Measurements from ENCODE around the gene RPUSD1. TPM values are rescaled to one million over a fixed set of nuclear protein-coding genes. Genes with fewer than 3 reads are reported as not detected.

The RPUSD1 gene
- total RNA-seq, 1 experiment from 2014 or later: 41.1 TPM

- Histone ChIP-seq H3K27ac (ENCODE audit: low read depth, low read length, poor library complexity, severe bottlenecking) (no peak overlapping the region), H3K27me3 (replicated peaks; ENCODE audit: insufficient read depth, low read depth, low read length, poor library complexity) (no peaks in the 10 kb centered on the region), H3K4me1 (ENCODE audit: insufficient read depth, low read length, poor library complexity, severe bottlenecking) (no peaks in the 10 kb centered on the region), H3K36me3 (ENCODE audit: insufficient read depth, low read length, poor library complexity, severe bottlenecking) (no peaks in the 10 kb centered on the region), H3K4me3 (ENCODE audit: low read depth, low read length, poor library complexity, severe bottlenecking) (no peak overlapping the region), H3K9me3 (ENCODE audit: low read depth, low read length, poor library complexity, severe bottlenecking) (no peaks in the 10 kb centered on the region)
- POLR2A ChIA-PET (ENCODE audit: low non-redundant PET): no interaction called here
- TF ChIP-seq EZH2 (IDR thresholded peaks at IDR 0.05; ENCODE audit: borderline replicate concordance, low read depth, low read length, poor library complexity, severe bottlenecking): no peak
- no peak for TF ChIP-seq CTCF (conservative IDR thresholded peaks at IDR 0.05; ENCODE audit: low read depth, low read length)
- intact Hi-C loops (cut with micrococcal nuclease; ENCODE audit: unreplicated experiment): no loop called here
- BruUV-seq (replicated peaks): no TSS peak
- CTCF ChIA-PET: no interaction called here
- DNase-seq (ENCODE audit: low spot score): no peak
Measured at GRCh38 chr16:768428-768827, 19.8 kb downstream of the RPUSD1 start.

- H3K4me1 ChIP-seq (ENCODE audit: insufficient read depth, low read length, poor library complexity, severe bottlenecking): no peaks in the 10 kb centered on the region
- CTCF ChIA-PET: no interaction called here
- DNase-seq (ENCODE audit: low spot score): no peak
- H3K9me3 ChIP-seq (ENCODE audit: low read depth, low read length, poor library complexity, severe bottlenecking): no peaks in the 10 kb centered on the region
- intact Hi-C loops (cut with micrococcal nuclease; ENCODE audit: unreplicated experiment): no loop called here
- TF ChIP-seq EZH2 (IDR thresholded peaks at IDR 0.05; ENCODE audit: borderline replicate concordance, low read depth, low read length, poor library complexity, severe bottlenecking) (no peak), CTCF (conservative IDR thresholded peaks at IDR 0.05; ENCODE audit: low read depth, low read length) (no peak)
- H3K27me3 ChIP-seq (replicated peaks; ENCODE audit: insufficient read depth, low read depth, low read length, poor library complexity): no peaks in the 10 kb centered on the region
- BruUV-seq (replicated peaks): no TSS peak
- no peak overlapping the region for H3K27ac ChIP-seq (ENCODE audit: low read depth, low read length, poor library complexity, severe bottlenecking)
- H3K4me3 ChIP-seq (ENCODE audit: low read depth, low read length, poor library complexity, severe bottlenecking): no peak overlapping the region
- POLR2A ChIA-PET (ENCODE audit: low non-redundant PET): no interaction called here
- no peaks in the 10 kb centered on the region for H3K36me3 ChIP-seq (ENCODE audit: insufficient read depth, low read length, poor library complexity, severe bottlenecking)
Measured at GRCh38 chr16:767743-768235, 20.4 kb downstream of the RPUSD1 start.

GRCh38 chr16:766820-767640 is 21.2 kb downstream of the RPUSD1 start:
- Histone ChIP-seq H3K4me1 (ENCODE audit: insufficient read depth, low read length, poor library complexity, severe bottlenecking) (no peaks in the 10 kb centered on the region), H3K27ac (ENCODE audit: low read depth, low read length, poor library complexity, severe bottlenecking) (no peak overlapping the region), H3K36me3 (ENCODE audit: insufficient read depth, low read length, poor library complexity, severe bottlenecking) (no peaks in the 10 kb centered on the region), H3K4me3 (ENCODE audit: low read depth, low read length, poor library complexity, severe bottlenecking) (no peak overlapping the region), H3K27me3 (replicated peaks; ENCODE audit: insufficient read depth, low read depth, low read length, poor library complexity) (no peaks in the 10 kb centered on the region), H3K9me3 (ENCODE audit: low read depth, low read length, poor library complexity, severe bottlenecking) (no peaks in the 10 kb centered on the region)
- TF ChIP-seq EZH2 (IDR thresholded peaks at IDR 0.05; ENCODE audit: borderline replicate concordance, low read depth, low read length, poor library complexity, severe bottlenecking): no peak
- no peak for TF ChIP-seq CTCF (conservative IDR thresholded peaks at IDR 0.05; ENCODE audit: low read depth, low read length)
- intact Hi-C loops (cut with micrococcal nuclease; ENCODE audit: unreplicated experiment): no loop called here
- CTCF ChIA-PET: no interaction called here
- POLR2A ChIA-PET (ENCODE audit: low non-redundant PET): no interaction called here
- DNase-seq (ENCODE audit: low spot score): no peak
- no TSS peak for BruUV-seq (replicated peaks)

All from A673 (cell line).